ENCODE results near the gene MLN. TPM values are rescaled to one million over a fixed set of nuclear protein-coding genes. Genes with fewer than 3 reads are reported as not detected.

Gene MLN
- total and polyA plus RNA-seq, 8 donors = not detected

DNA sequence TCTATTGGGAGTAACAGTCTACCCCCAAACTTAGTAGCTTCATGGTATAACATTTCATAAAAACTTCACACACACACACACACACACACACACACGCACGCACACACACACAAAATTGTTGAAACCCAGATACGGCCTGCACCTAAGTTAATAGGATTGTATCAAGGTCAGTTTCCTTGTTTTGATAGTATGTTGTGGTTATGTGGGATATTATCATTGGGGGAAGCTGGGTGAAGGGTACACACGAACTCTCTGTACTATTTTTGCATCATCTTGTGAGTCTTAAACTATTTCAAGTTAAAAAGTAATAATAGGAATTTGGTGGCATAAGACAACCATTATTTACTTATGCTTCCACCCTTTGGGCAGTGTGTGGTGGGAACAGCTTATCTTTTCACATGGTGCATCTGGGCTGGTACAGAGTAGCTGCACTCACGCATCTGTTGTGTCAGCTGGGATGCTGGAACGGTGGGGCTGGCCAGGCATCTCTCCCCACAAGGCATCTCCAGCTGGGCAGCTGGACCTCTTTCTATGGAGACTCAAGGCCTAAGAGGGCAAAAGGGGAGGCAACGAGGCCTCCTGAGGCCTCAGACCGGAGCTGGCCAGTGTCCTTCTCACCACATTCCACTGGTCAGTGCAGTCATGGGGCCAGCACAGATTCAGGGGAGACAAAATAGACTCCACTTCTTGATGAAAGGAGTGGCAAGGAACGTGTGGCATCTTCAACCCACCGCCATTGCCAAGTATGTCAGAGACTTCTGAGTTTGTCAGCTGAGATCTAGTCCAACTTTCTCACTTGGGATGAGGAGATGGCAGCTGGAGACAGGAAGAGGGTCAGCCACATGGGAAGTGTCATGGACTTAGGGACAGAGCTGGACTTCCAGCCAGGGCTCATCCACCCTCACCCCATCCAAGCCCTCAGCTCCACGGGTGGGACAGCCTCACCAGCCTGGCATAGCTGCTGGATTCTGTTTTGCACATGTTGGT lies 36.6 kb downstream of the MLN start:
- Histone ChIP-seq H3K4me3 (no peak overlapping the region), H3K9me3 (no peaks in the 10 kb centered on the region), H3K4me1 (peaks cover 22 to 41% (median 36%) of the 10 kb centered on the region in 4 donors), H3K27ac (no peak overlapping the region), H3K36me3 (peaks cover 1 to 6% (median 3%) of the 10 kb centered on the region in 4 donors), H3K27me3 (no peaks in the 10 kb centered on the region)
- intact Hi-C loops (cut with DNase I; ENCODE audit: low total_unique reads) = no loop called here
- no peak for TF ChIP-seq POLR2AphosphoS5 (IDR thresholded peaks at IDR 0.05)
- TF ChIP-seq, protein P1, sequence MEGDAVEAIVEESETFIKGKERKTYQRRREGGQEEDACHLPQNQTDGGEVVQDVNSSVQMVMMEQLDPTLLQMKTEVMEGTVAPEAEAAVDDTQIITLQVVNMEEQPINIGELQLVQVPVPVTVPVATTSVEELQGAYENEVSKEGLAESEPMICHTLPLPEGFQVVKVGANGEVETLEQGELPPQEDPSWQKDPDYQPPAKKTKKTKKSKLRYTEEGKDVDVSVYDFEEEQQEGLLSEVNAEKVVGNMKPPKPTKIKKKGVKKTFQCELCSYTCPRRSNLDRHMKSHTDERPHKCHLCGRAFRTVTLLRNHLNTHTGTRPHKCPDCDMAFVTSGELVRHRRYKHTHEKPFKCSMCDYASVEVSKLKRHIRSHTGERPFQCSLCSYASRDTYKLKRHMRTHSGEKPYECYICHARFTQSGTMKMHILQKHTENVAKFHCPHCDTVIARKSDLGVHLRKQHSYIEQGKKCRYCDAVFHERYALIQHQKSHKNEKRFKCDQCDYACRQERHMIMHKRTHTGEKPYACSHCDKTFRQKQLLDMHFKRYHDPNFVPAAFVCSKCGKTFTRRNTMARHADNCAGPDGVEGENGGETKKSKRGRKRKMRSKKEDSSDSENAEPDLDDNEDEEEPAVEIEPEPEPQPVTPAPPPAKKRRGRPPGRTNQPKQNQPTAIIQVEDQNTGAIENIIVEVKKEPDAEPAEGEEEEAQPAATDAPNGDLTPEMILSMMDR (IDR thresholded peaks at IDR 0.05) = no peak
- TF ChIP-seq EP300 (IDR thresholded peaks at IDR 0.05) = no peak
- TF ChIP-seq POLR2A (IDR thresholded peaks at IDR 0.05) = no peak
- DNase-seq = no peak
- 69 to 80% (median 73%) methylated on average over 10 to 11 of the region's 11 CpGs for WGBS, 5 donors

DNA sequence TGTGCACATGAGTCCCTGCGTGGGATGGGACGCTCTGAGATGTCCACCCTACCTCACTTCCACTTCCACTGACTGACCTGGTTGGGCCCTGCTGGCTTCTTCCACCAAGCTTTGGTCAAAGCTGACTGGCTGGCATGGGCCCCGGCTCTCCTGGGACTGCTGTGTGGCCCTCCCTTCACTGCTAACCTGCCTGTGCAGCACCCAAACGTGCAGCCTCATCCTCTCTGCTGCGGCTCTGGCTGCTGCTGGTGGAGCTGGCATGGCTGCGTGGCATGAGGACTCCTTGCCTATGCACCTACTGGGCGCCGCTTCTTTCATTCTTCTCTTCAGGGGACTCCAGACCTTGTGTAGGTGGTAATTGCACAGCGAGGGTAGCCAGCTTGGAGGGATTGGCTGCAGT lies 38.4 kb downstream of the MLN start:
- Histone ChIP-seq H3K4me1 (peaks cover 7 to 33% (median 30%) of the 10 kb centered on the region in 4 donors), H3K4me3 (no peak overlapping the region), H3K9me3 (no peaks in the 10 kb centered on the region), H3K36me3 (no peaks in the 10 kb centered on the region), H3K27me3 (no peaks in the 10 kb centered on the region), H3K27ac (no peak overlapping the region)
- 86 to 93% (median 91%) methylated on average over 9 of the region's 9 CpGs for WGBS, 5 donors
- no peak for TF ChIP-seq POLR2A (IDR thresholded peaks at IDR 0.05)
- no peak for TF ChIP-seq EP300 (IDR thresholded peaks at IDR 0.05)
- TF ChIP-seq POLR2AphosphoS5 (IDR thresholded peaks at IDR 0.05) = no peak
- TF ChIP-seq, protein P1 (IDR thresholded peaks at IDR 0.05) = no peak
- intact Hi-C loops (cut with DNase I; ENCODE audit: low total_unique reads) = no loop called here
- DNase-seq = no peak

GRCh38 chr6:33764036-33764435 lies 39.8 kb downstream of the MLN start:
- Histone ChIP-seq H3K36me3 (no peaks in the 10 kb centered on the region), H3K4me3 (no peak overlapping the region), H3K27ac (no peak overlapping the region), H3K9me3 (no peaks in the 10 kb centered on the region), H3K27me3 (no peaks in the 10 kb centered on the region), H3K4me1 (peaks cover 3 to 31% (median 18%) of the 10 kb centered on the region in 4 donors)
- WGBS, 5 donors = 78 to 100% (median 83%) methylated on average over 2 of the region's 2 CpGs
- no peak for DNase-seq
- intact Hi-C loops (cut with DNase I; ENCODE audit: low total_unique reads) = no loop called here
- TF ChIP-seq EP300 (IDR thresholded peaks at IDR 0.05) (no peak), POLR2AphosphoS5 (IDR thresholded peaks at IDR 0.05) (no peak), POLR2A (IDR thresholded peaks at IDR 0.05) (no peak)
- TF ChIP-seq, protein P1 (IDR thresholded peaks at IDR 0.05) = no peak

DNA sequence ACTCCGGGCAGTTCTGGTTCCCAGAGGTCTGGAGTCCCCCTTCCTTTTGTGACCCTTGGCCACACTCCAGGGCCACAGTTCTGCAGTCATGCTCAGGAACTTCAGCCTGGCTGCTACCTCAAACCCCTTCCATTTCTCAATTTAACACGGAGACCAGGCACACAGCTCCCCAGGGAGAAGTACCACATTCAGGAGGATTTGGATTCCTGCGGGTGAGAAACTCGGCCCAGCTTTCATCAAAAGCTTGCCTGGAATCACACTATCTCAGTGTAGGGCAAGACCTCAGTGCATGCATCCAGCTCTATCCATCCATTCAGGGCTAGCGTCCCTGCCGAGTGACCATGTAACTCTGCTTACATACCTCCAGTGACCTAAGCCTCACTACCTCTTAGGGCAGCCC lies 40.3 kb downstream of the MLN start:
- intact Hi-C loops (cut with DNase I; ENCODE audit: low total_unique reads) = no loop called here
- Histone ChIP-seq H3K27me3 (no peaks in the 10 kb centered on the region), H3K36me3 (no peaks in the 10 kb centered on the region), H3K4me1 (peaks cover 4 to 26% (median 16%) of the 10 kb centered on the region in 4 donors), H3K27ac (no peak overlapping the region), H3K9me3 (no peaks in the 10 kb centered on the region), H3K4me3 (no peak overlapping the region)
- no peak for DNase-seq
- TF ChIP-seq, protein P1 (IDR thresholded peaks at IDR 0.05) = no peak
- TF ChIP-seq EP300 (IDR thresholded peaks at IDR 0.05) (no peak), POLR2A (IDR thresholded peaks at IDR 0.05) (no peak), POLR2AphosphoS5 (IDR thresholded peaks at IDR 0.05) (no peak)
- 45 to 69% (median 60%) methylated on average over 6 of the region's 6 CpGs for WGBS, 5 donors
